DOHH2 (cell line): Measurements from ENCODE around the gene MAN1C1.

Source experiments
- H3F3A ChIP-seq: fragments of 200-600 bp; sonication (generic), shearing (Covaris generic); 2 replicates; pipeline ENCODE4 v1.6.0; 2016; ENCODE audit warnings: antibody characterized with exemption, mild to moderate bottlenecking; ENCODE audit not compliant: control insufficient read depth, insufficient read depth
- H3K27ac ChIP-seq: fragments of 200-600 bp; sonication (generic); 2 replicates; pipeline ENCODE4 v1.5.1; 2014; ENCODE audit warnings: low read depth, mild to moderate bottlenecking, low read length, moderate library complexity
- H3K27me3 ChIP-seq: fragments of 200-600 bp; sonication (generic); 2 replicates; pipeline ENCODE4 v1.6.1; 2014; ENCODE audit warnings: mild to moderate bottlenecking, low read length, mixed read lengths; ENCODE audit not compliant: control insufficient read depth
- H3K36me3 ChIP-seq: fragments of 200-600 bp; sonication (generic); 2 replicates; pipeline ENCODE4 v1.6.1; 2014; ENCODE audit warnings: mild to moderate bottlenecking, low read length, moderate library complexity, mixed read lengths; ENCODE audit not compliant: control insufficient read depth
- H3K4me1 ChIP-seq: fragments of 200-600 bp; sonication (generic); 2 replicates; pipeline ENCODE4 v1.6.1; 2014; ENCODE audit warnings: mild to moderate bottlenecking, low read length, mixed read lengths; ENCODE audit not compliant: control insufficient read depth
- H3K4me2 ChIP-seq: fragments of 200-600 bp; sonication (generic); 2 replicates; pipeline ENCODE4 v1.6.0; 2014; ENCODE audit warnings: mild to moderate bottlenecking, low read length, moderate library complexity
- H3K4me3 ChIP-seq: fragments of 200-600 bp; sonication (generic); 2 replicates; pipeline ENCODE4 v1.5.1; 2014; ENCODE audit warnings: mild to moderate bottlenecking, low read length, mixed read lengths
- H3K79me2 ChIP-seq: fragments of 200-600 bp; sonication (generic); 2 replicates; pipeline ENCODE4 v1.6.1; 2014; ENCODE audit warnings: mild to moderate bottlenecking, low read length, mixed read lengths; ENCODE audit not compliant: control insufficient read depth
- H3K9me2 ChIP-seq: fragments of 200-600 bp; sonication (generic); replicated peaks from 2 replicates; pipeline ENCODE4 v1.6.1; 2014; ENCODE audit warnings: mild to moderate bottlenecking, low read length, mixed read lengths; ENCODE audit not compliant: control insufficient read depth
- H3K9me3 ChIP-seq: fragments of 200-600 bp; sonication (generic); 2 replicates; pipeline ENCODE4 v1.6.1; 2014; ENCODE audit warnings: antibody characterized with exemption, low read length, mixed read lengths; ENCODE audit not compliant: control insufficient read depth, insufficient read depth
- H4K20me1 ChIP-seq: fragments of 200-600 bp; sonication (generic); 2 replicates; pipeline ENCODE4 v1.6.0; 2014; ENCODE audit warnings: low read depth, mild to moderate bottlenecking, antibody characterized with exemption, low read length, moderate library complexity; ENCODE audit not compliant: control insufficient read depth, insufficient read depth
- CTCF ChIP-seq: fragments of 200-600 bp; sonication (generic); IDR thresholded peaks from one replicate; pipeline ENCODE4 v1.5.1; 2014; ENCODE audit warnings: antibody characterized with exemption, mild to moderate bottlenecking, low read depth, low read length; ENCODE audit not compliant: poor library complexity, severe bottlenecking
- EZH2phosphoT487 ChIP-seq: fragments of 200-600 bp; sonication (generic); IDR thresholded peaks from 2 replicates; pipeline ENCODE4 v1.6.1; 2017; ENCODE audit warnings: borderline replicate concordance, mild to moderate bottlenecking, antibody characterized with exemption, low read length, moderate library complexity, mixed read lengths

The MAN1C1 gene

GRCh38 chr1:25772164-25772563, 155.6 kb downstream of the MAN1C1 start:
- H4K20me1 ChIP-seq: no peaks in the 10 kb centered on the region
- H3K4me3 ChIP-seq: no peak overlapping the region
- H3K27ac ChIP-seq: no peak overlapping the region
- H3K79me2 ChIP-seq: no peaks in the 10 kb centered on the region
- H3K9me2 ChIP-seq: no peaks in the 10 kb centered on the region
- no peaks in the 10 kb centered on the region for H3F3A ChIP-seq
- no peaks in the 10 kb centered on the region for H3K36me3 ChIP-seq
- no peaks in the 10 kb centered on the region for H3K9me3 ChIP-seq
- TF ChIP-seq CTCF (no peak), EZH2phosphoT487 (no peak)
- H3K4me2 ChIP-seq: no peak overlapping the region
- H3K4me1 ChIP-seq: peaks cover 14% of the 10 kb centered on the region
- H3K27me3 ChIP-seq: peaks cover 38% of the 10 kb centered on the region

DNA sequence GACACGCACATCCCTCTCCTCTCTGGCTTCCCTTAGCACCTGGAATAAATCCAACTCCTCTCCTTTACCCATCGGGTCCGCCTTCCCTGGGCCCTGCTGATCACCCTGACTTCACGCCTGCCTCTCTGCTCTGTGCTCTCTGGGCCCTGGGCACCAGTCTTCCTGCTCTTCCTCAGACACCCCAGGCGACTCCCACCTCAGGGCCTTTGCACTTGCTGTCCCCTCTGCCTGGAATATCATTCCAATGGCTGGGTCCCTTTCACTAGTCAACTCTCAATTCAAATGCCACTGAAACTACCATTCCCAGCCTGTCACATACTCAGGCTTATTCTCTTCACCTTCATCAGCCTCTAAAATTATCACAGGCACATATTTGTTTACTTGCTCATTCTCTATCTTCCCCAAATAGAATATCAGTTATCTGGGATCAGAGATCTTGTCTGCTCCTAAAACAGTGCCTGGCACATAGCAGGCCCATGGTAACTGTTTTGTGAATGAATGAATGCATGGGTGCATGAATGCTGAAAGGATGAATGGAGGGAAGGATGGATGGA, 156.2 kb downstream of the MAN1C1 start:
- no peaks in the 10 kb centered on the region for H4K20me1 ChIP-seq
- no peak overlapping the region for H3K27ac ChIP-seq
- H3K79me2 ChIP-seq: no peaks in the 10 kb centered on the region
- H3K9me3 ChIP-seq: no peaks in the 10 kb centered on the region
- no peak for TF ChIP-seq EZH2phosphoT487
- no peak for TF ChIP-seq CTCF
- no peak overlapping the region for H3K4me3 ChIP-seq
- H3K36me3 ChIP-seq: no peaks in the 10 kb centered on the region
- peaks cover 38% of the 10 kb centered on the region for H3K27me3 ChIP-seq
- peaks cover 14% of the 10 kb centered on the region for H3K4me1 ChIP-seq
- H3K4me2 ChIP-seq: no peak overlapping the region
- H3K9me2 ChIP-seq: no peaks in the 10 kb centered on the region
- no peaks in the 10 kb centered on the region for H3F3A ChIP-seq

GRCh38 chr1:25773441-25774125, 157.0 kb downstream of the MAN1C1 start:
- H3K27me3 ChIP-seq: peaks cover 38% of the 10 kb centered on the region
- peaks cover 14% of the 10 kb centered on the region for H3K4me1 ChIP-seq
- no peaks in the 10 kb centered on the region for H3K9me3 ChIP-seq
- no peaks in the 10 kb centered on the region for H3K79me2 ChIP-seq
- H3K36me3 ChIP-seq: no peaks in the 10 kb centered on the region
- H3K27ac ChIP-seq: no peak overlapping the region
- no peak overlapping the region for H3K4me2 ChIP-seq
- no peaks in the 10 kb centered on the region for H4K20me1 ChIP-seq
- H3K9me2 ChIP-seq: no peaks in the 10 kb centered on the region
- TF ChIP-seq EZH2phosphoT487 (no peak), CTCF (no peak)
- H3K4me3 ChIP-seq: no peak overlapping the region
- no peaks in the 10 kb centered on the region for H3F3A ChIP-seq
